IPS DF 6.9 (cell line): ENCODE results near the gene CDC16.

ENCODE experiments used
- DNase-seq: peaks from one replicate; pipeline ENCODE4 v3.0.0-alpha.2; 2013; ENCODE audit warnings: low read depth, low spot score
- H3K27ac ChIP-seq: one replicate; pipeline ENCODE4 v1.5.1; 2013; ENCODE audit warnings: low read length, control low read depth
- H3K27me3 ChIP-seq: 2 replicates; pipeline ENCODE4 v1.6.1; 2013; ENCODE audit warnings: mild to moderate bottlenecking, low read length; ENCODE audit not compliant: control insufficient read depth, insufficient read depth
- H3K36me3 ChIP-seq: 2 replicates; pipeline ENCODE4 v1.6.1; 2013; ENCODE audit warnings: low read length; ENCODE audit not compliant: control insufficient read depth, insufficient read depth
- H3K4me1 ChIP-seq: 2 replicates; pipeline ENCODE4 v1.6.1; 2013; ENCODE audit warnings: low read length; ENCODE audit not compliant: control insufficient read depth, insufficient read depth
- H3K4me3 ChIP-seq: 2 replicates; pipeline ENCODE4 v1.5.1; 2013; ENCODE audit warnings: mild to moderate bottlenecking, low read length
- H3K9me3 ChIP-seq: 2 replicates; pipeline ENCODE4 v1.6.1; 2013; ENCODE audit warnings: low read length, inconsistent platforms; ENCODE audit not compliant: control insufficient read depth, insufficient read depth
- WGBS: extraction: QIAGEN DNeasy Blood & Tissue Kit; methylation state at CpG from one replicate; pipeline ENCODE4 v1.1.7; 2013; ENCODE audit warnings: mixed read lengths, missing lambda C conversion rate; ENCODE audit not compliant: insufficient read length, insufficient coverage; 5-methylcytosine and 5-hydroxymethylcytosine counted together

The CDC16 gene

DNA sequence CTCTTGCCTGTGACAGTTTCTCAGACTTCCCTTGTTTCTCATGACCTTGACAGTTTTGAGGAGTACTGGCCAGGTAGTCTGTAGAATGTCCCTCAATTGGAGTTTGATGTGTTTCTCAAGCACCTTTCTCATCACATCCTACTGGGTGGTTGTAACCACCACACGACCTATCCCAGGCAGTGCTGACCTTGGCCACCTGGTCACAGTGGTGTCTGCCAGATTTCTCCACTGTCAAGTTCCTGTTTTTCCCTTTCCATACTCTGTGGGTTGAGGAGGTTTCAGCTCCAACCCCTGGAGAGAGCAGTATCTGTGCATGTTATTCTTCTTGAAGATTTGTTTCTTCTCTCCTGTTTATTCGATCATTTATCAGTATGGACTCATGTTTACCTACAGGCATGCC is 38.3 kb downstream of the CDC16 start:
- no CpG with 5 or more reads among the region's 2 CpGs for WGBS
- no peak overlapping the region for H3K27ac ChIP-seq
- no peaks in the 10 kb centered on the region for H3K9me3 ChIP-seq
- no peaks in the 10 kb centered on the region for H3K4me1 ChIP-seq
- peaks cover 9% of the 10 kb centered on the region; the same call in 1 of the 2 replicates for H3K36me3 ChIP-seq
- no peak overlapping the region for H3K4me3 ChIP-seq
- no peaks in the 10 kb centered on the region for H3K27me3 ChIP-seq
- no peak for DNase-seq

GRCh38 chr13:114275304-114275703 is 40.6 kb downstream of the CDC16 start:
- no peak overlapping the region for H3K27ac ChIP-seq
- H3K36me3 ChIP-seq: peaks cover 9% of the 10 kb centered on the region; the same call in 1 of the 2 replicates
- H3K4me3 ChIP-seq: no peak overlapping the region
- no peaks in the 10 kb centered on the region for H3K4me1 ChIP-seq
- WGBS: no CpG with 5 or more reads among the region's 7 CpGs
- no peaks in the 10 kb centered on the region for H3K27me3 ChIP-seq
- DNase-seq: no peak
- no peaks in the 10 kb centered on the region for H3K9me3 ChIP-seq

DNA sequence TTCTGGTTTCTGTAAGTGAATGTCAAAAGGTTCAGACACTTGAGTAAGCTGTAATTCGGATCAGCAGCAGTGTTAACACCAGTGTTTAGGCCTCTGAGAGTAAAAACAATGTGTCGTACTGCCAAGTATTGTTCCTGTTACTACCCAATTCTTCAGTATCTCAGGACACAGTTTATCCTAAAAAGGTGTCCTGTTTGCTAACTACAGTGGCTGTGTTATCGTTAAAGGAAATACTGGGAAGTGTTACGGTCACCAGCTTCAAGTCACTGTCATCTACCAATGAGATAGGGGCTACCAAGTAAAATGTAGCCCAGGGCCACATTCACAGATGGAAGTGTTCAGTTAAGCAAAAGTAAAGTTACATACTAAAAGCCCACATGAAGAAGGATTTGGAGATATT is 44.4 kb downstream of the CDC16 start:
- H3K9me3 ChIP-seq: no peaks in the 10 kb centered on the region
- H3K27me3 ChIP-seq: no peaks in the 10 kb centered on the region
- DNase-seq: no peak
- H3K4me3 ChIP-seq: no peak overlapping the region
- no peak overlapping the region for H3K27ac ChIP-seq
- no peaks in the 10 kb centered on the region for H3K4me1 ChIP-seq
- H3K36me3 ChIP-seq: no peaks in the 10 kb centered on the region
- WGBS: no CpG with 5 or more reads among the region's 4 CpGs

DNA sequence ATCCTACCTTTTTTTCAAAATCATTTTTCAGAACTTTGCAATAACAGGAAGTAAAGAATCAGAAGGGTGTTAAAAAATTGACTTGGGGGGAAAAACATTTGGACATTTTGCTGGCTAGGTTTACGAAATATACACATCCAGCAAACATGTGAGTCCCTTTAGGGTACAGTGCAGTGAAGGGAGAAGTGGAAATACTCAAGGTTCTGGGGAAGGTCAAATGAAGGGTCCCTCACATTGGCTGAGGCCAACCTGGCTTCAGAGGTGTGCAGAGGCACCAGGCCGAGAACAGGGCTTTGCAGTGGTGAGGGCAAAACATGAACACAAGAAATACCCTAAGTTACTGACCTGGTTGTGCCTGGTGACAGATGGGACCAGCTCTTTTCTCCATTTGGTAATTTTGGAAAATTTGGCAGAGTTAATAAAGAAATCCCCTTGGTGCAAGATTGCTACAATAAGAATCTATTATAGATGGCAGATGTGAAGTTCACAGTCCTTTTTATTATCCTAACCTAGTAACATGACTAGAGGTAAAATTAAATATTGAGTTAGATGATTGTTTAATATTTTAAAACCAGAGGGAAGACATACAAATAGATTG is 45.2 kb downstream of the CDC16 start:
- H3K4me3 ChIP-seq: no peak overlapping the region
- no peak for DNase-seq
- no peaks in the 10 kb centered on the region for H3K36me3 ChIP-seq
- no peaks in the 10 kb centered on the region for H3K27me3 ChIP-seq
- no peaks in the 10 kb centered on the region for H3K4me1 ChIP-seq
- WGBS: no CpG with 5 or more reads among the region's 2 CpGs
- H3K9me3 ChIP-seq: no peaks in the 10 kb centered on the region
- no peak overlapping the region for H3K27ac ChIP-seq

GRCh38 chr13:114281351-114282040 is 46.8 kb downstream of the CDC16 start, which contains the start of gene UPF3A:
TSS of gene UPF3A (plus strand) at chr13:114281601. CDS start at chr13:114281640, 39 bp downstream.
- no peaks in the 10 kb centered on the region for H3K9me3 ChIP-seq
- no peaks in the 10 kb centered on the region for H3K36me3 ChIP-seq
- peak; percentile 54 for DNase-seq
- no peak within 1 kb of the TSS for H3K27ac ChIP-seq
- H3K4me3 ChIP-seq: peak within 1 kb of the TSS; percentile 60
- H3K4me1 ChIP-seq: no peaks in the 10 kb centered on the region
- WGBS: no CpG with 5 or more reads among the region's 89 CpGs
- no peaks in the 10 kb centered on the region for H3K27me3 ChIP-seq

GRCh38 chr13:114282041-114282670 is 47.5 kb downstream of the CDC16 start:
- WGBS: no CpG with 5 or more reads among the region's 50 CpGs
- Histone ChIP-seq H3K27ac (no peak overlapping the region), H3K36me3 (peaks cover 5% of the 10 kb centered on the region; the same call in 1 of the 2 replicates), H3K4me1 (no peaks in the 10 kb centered on the region), H3K4me3 (peak overlapping the region; percentile 60; the same call in 1 of the 2 replicates), H3K9me3 (no peaks in the 10 kb centered on the region), H3K27me3 (no peaks in the 10 kb centered on the region)
- no peak for DNase-seq

- Histone ChIP-seq H3K27me3 (no peaks in the 10 kb centered on the region), H3K27ac (no peak overlapping the region), H3K4me3 (no peak overlapping the region), H3K36me3 (peaks cover 9% of the 10 kb centered on the region; the same call in 1 of the 2 replicates), H3K9me3 (no peaks in the 10 kb centered on the region), H3K4me1 (no peaks in the 10 kb centered on the region)
- WGBS: no CpG with 5 or more reads among the region's 3 CpGs
- no peak for DNase-seq
These were observed 48.9 kb downstream of the CDC16 start for GRCh38 chr13:114283576-114283975.

DNA sequence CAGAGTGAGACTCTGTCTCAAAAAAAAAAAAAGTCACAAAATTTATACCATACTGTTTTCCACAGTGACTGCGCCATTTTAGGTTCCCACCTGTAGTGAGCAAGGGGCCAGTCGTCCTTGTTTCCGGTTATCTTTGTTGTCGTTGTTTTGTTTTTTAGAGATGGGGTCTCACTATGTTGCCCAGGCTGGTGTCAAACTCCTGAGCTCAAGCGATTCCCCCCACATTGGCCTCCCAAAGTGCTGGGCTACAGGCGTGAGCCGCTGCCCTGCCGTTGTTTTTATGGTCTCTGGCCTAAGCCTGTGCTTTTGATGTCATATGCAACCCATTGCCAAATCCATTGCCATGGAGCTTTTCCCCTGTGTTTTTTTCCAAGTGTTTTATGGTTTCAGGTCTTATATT is 50.0 kb downstream of the CDC16 start:
- Histone ChIP-seq H3K9me3 (no peaks in the 10 kb centered on the region), H3K4me1 (no peaks in the 10 kb centered on the region), H3K27ac (no peak overlapping the region), H3K36me3 (peaks cover 10% of the 10 kb centered on the region; the same call in 1 of the 2 replicates), H3K27me3 (no peaks in the 10 kb centered on the region), H3K4me3 (no peak overlapping the region)
- WGBS: no CpG with 5 or more reads among the region's 8 CpGs
- no peak for DNase-seq

GRCh38 chr13:114285166-114285808 is 50.6 kb downstream of the CDC16 start:
- Histone ChIP-seq H3K36me3 (peaks cover 10% of the 10 kb centered on the region; the same call in 1 of the 2 replicates), H3K27ac (no peak overlapping the region), H3K4me3 (no peak overlapping the region), H3K4me1 (no peaks in the 10 kb centered on the region), H3K27me3 (no peaks in the 10 kb centered on the region), H3K9me3 (no peaks in the 10 kb centered on the region)
- WGBS: no CpG with 5 or more reads among the region's 4 CpGs
- no peak for DNase-seq

- H3K4me1 ChIP-seq: no peaks in the 10 kb centered on the region
- H3K36me3 ChIP-seq: peaks cover 11% of the 10 kb centered on the region; the same call in 1 of the 2 replicates
- DNase-seq: no peak
- WGBS: no CpG with 5 or more reads among the region's 8 CpGs
- H3K9me3 ChIP-seq: no peaks in the 10 kb centered on the region
- H3K27me3 ChIP-seq: no peaks in the 10 kb centered on the region
- H3K4me3 ChIP-seq: no peak overlapping the region
- H3K27ac ChIP-seq: no peak overlapping the region
These were observed 52.1 kb downstream of the CDC16 start for GRCh38 chr13:114286808-114287207.
